HG03135 (cell line): ENCODE results near the gene BOK.
"Not testable (repeated sequence)": the region's sequence is repeated elsewhere in the genome, so short reads cannot be mapped to it uniquely, and the experiment has no call there.

Experiments
- ATAC-seq: cut with Tn5 transposase; IDR thresholded peaks from one replicate; pipeline ENCODE4 v1.9.1; 2021; ENCODE audit warnings: mild to moderate bottlenecking, moderate library complexity; ENCODE audit not compliant: unreplicated experiment

The BOK gene

GRCh38 chr2:241571821-241572620, 13.5 kb downstream of the BOK start:
- ATAC-seq, result no peak

DNA sequence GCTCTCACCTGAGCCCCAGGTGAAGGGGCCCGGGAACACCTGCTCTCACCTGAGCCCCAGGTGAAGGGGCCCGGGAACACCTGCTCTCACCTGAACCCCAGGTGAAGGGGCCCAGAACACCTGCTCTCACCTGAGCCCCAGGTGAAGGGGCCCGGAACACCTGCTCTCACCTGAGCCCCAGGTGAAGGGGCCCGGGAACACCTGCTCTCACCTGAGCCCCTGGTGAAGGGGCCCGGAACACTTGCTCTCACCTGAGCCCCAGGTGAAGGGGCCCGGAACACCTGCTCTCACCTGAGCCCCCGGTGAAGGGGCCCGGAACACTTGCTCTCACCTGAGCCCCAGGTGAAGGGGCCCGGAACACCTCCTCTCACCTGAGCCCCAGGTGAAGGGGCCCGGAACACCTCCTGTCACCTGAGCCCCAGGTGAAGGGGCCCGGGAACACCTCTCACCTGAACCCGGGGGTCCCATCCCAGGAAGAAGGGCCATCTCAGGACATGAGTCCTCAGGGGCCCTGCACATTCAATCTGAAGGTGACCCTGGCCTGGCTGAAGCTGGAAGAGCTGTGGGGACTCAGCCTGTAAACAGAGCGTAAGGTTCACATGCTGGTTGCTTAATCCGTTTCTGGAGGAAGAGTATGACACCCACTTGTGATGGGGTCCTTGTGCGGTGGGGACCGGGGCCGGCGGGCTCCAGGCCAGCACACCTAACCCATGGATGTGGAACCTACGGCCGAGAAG, 14.5 kb downstream of the BOK start:
- ATAC-seq, result not testable (repeated sequence)

DNA sequence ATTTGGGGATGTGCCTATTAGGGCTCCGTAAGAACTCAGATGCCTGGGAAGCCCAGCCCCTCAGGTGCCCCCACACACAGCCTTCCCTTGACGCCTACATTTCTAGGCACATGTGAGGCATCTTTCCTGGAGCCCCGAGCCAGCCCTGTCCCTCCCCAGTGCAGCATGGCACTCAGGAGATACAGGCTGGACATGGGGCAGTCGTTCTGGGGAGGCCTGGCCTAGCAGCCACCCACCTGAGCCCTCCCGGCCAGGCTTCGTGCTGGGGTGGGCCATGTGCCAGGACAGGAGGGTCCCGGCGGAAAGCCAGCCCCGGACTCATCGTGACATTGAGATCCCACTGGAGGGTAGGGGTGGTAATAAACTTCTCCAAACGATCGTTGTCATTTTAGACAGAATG, 15.2 kb downstream of the BOK start:
- ATAC-seq, result no peak

GRCh38 chr2:241574911-241575623, 16.5 kb downstream of the BOK start:
- no peak for ATAC-seq

DNA sequence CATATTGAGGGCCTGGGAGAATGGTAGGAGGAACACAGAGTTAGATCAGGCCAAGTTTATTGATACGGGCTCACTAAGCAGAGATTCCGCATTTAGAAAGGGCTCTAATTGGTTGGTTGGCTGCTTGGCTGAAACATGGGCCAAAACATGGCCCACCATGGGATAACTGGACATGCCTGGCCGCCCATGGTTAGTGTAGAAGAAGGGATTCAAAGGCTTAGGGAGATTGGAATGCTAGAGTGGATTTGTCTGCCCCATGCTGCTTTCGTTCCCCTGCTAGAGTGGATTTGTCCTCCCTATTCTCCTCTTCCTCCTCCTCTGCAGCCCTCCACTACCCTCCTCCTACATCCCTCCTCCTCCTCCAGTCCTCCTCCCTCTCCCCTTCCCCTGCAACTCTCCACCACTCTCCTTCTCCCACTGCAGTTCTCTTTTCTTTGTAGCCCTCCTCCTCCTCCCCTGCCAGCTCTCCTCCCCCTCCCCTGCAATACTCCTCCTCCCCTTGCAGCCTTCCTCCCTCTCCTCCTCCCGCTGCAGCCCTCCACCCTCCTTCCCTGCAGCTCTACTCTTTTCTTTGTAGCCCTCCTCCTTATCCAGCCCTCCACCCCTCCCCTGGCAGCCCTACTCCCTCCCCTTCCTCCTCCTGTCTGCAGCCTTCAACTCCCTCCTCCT, 17.2 kb downstream of the BOK start:
- ATAC-seq, result no peak

DNA sequence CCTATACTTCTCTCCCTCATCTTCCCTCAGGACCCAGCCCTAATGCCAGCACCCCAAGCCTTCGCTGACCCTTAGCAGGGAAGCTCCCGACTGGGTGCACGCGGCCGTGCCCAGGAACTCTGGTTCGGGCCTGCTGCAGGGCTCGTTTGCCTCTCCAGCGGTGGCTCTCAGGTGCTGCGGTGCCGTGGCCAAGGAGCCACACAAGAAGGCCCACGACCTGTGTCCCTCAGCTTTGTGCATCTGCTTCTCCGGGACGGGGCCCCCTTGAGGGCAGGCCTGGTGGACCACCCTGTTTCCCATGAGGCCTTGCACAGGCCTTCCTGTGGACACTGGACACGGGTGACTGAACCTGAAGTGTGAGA, 17.7 kb downstream of the BOK start:
- ATAC-seq, result no peak

- ATAC-seq, result no peak
These were observed 19.0 kb downstream of the BOK start for GRCh38 chr2:241577413-241578122.

- ATAC-seq, result no peak
These were observed 20.7 kb downstream of the BOK start for GRCh38 chr2:241579281-241579680.

DNA sequence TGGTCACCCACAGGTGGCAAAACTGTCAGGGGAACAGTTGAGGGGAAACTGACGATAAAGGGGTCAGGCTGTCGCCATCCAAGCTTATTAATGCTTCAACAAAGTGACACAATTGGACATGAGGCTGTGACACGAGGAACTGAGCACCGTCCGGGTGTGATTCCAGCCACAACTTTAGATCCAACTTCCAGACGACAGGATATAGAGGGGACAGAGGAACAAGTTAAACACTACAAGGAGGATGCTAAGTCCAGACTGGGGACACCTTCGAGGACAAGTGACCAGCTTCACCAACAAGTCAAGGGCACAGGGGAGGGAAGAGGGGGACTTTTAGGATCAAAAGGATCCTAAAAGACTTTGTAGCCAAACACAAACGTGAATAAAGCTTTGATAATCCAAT, 23.8 kb downstream of the BOK start:
- no peak for ATAC-seq

- no peak for ATAC-seq
These were observed 24.3 kb downstream of the BOK start for GRCh38 chr2:241582806-241583205.

DNA sequence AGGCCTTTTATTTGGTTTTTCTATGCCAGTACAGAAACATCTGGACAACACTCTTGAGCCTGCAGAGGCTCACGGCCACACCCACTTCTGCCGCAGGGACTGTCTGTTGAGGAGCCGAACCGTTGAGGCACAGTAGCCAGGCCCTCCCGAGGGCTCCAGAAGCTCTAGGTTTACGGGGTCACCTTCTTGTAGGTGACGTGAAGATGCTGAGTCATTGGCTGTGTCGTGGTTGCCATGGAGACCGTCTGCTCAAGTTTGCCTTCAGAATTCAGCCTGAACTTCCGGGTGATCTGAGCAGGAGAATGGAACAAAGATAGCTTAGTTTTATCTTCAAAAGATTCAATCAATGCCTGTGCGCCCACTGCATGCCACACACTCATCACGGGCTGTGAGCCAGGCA, 25.9 kb downstream of the BOK start:
- no peak for ATAC-seq

- ATAC-seq, result no peak
These were observed 28.2 kb downstream of the BOK start for GRCh38 chr2:241586564-241587264.

DNA sequence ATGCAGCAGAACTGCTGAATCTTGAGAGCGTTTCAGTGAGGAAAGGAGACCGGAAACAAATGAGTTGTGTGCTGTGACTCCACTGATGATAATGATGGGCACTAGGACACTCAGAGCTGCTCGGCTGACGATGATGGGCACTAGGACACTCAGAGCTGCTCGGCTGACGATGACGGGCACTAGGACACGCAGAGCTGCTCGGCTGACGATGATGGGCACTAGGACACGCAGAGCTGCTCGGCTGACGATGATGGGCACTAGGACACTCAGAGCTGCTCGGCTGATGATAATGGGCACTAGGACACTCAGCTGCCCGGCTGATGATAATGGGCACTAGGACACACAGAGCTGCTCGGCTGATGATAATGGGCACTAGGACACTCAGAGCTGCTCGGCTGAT, 31.3 kb downstream of the BOK start:
- not testable (repeated sequence) for ATAC-seq

GRCh38 chr2:241590496-241591455, 32.2 kb downstream of the BOK start:
- ATAC-seq, result not testable (repeated sequence)

GRCh38 chr2:241592126-241592845, 33.7 kb downstream of the BOK start:
- no peak for ATAC-seq

DNA sequence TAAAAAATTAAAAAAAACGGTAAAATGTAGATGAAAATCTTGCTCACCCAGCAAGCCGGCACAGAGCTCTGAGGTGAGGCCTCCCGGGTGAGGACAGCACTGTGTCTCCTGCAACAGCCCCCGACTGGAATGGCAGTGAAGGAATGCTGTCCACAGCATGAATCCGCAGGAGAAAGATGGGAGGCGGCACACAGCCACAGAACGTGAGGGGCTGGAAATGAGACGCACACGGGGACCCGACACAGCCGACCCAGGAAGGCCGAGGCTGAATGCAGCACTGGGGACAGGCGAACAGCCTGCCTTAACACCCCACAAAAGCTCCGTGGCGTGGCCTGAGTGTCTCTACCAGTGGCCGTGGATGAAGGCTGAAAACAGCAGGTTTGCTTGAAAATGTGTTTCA, 34.7 kb downstream of the BOK start:
- ATAC-seq, result no peak

- ATAC-seq, result no peak
These were observed 37.1 kb downstream of the BOK start for GRCh38 chr2:241595600-241596140.

DNA sequence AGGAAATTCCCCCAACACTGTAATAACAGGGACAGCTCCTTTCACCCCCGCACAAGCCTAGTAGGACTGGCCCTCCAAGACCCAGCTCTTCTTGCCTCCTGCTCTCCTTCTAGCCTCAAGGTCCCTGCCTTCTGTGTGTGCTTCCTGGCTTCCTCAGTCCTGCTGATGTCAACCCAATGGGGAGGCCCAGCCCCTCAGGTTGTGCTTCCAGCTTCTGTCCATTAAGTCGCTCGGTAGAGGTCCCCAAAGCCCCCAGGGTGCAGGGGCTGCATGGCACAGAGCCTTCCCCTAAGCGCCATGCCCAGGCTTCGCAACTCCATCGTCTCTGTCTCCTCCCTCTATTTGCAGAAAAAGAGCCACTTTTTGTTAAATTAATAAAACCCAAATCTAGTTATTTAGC, 39.0 kb downstream of the BOK start:
- ATAC-seq, result no peak
